DOHH2 (cell line): ENCODE data around the gene PPP1R11.

ENCODE experiments used
- H3F3A ChIP-seq: fragments of 200-600 bp; sonication (generic), shearing (Covaris generic); 2 replicates; pipeline ENCODE4 v1.6.0; 2016; ENCODE audit warnings: antibody characterized with exemption, mild to moderate bottlenecking; ENCODE audit not compliant: control insufficient read depth, insufficient read depth
- H3K27ac ChIP-seq: fragments of 200-600 bp; sonication (generic); 2 replicates; pipeline ENCODE4 v1.5.1; 2014; ENCODE audit warnings: low read depth, mild to moderate bottlenecking, low read length, moderate library complexity
- H3K27me3 ChIP-seq: fragments of 200-600 bp; sonication (generic); 2 replicates; pipeline ENCODE4 v1.6.1; 2014; ENCODE audit warnings: mild to moderate bottlenecking, low read length, mixed read lengths; ENCODE audit not compliant: control insufficient read depth
- H3K36me3 ChIP-seq: fragments of 200-600 bp; sonication (generic); 2 replicates; pipeline ENCODE4 v1.6.1; 2014; ENCODE audit warnings: mild to moderate bottlenecking, low read length, moderate library complexity, mixed read lengths; ENCODE audit not compliant: control insufficient read depth
- H3K4me1 ChIP-seq: fragments of 200-600 bp; sonication (generic); 2 replicates; pipeline ENCODE4 v1.6.1; 2014; ENCODE audit warnings: mild to moderate bottlenecking, low read length, mixed read lengths; ENCODE audit not compliant: control insufficient read depth
- H3K4me2 ChIP-seq: fragments of 200-600 bp; sonication (generic); 2 replicates; pipeline ENCODE4 v1.6.0; 2014; ENCODE audit warnings: mild to moderate bottlenecking, low read length, moderate library complexity
- H3K4me3 ChIP-seq: fragments of 200-600 bp; sonication (generic); 2 replicates; pipeline ENCODE4 v1.5.1; 2014; ENCODE audit warnings: mild to moderate bottlenecking, low read length, mixed read lengths
- H3K79me2 ChIP-seq: fragments of 200-600 bp; sonication (generic); 2 replicates; pipeline ENCODE4 v1.6.1; 2014; ENCODE audit warnings: mild to moderate bottlenecking, low read length, mixed read lengths; ENCODE audit not compliant: control insufficient read depth
- H3K9me2 ChIP-seq: fragments of 200-600 bp; sonication (generic); replicated peaks from 2 replicates; pipeline ENCODE4 v1.6.1; 2014; ENCODE audit warnings: mild to moderate bottlenecking, low read length, mixed read lengths; ENCODE audit not compliant: control insufficient read depth
- H3K9me3 ChIP-seq: fragments of 200-600 bp; sonication (generic); 2 replicates; pipeline ENCODE4 v1.6.1; 2014; ENCODE audit warnings: antibody characterized with exemption, low read length, mixed read lengths; ENCODE audit not compliant: control insufficient read depth, insufficient read depth
- H4K20me1 ChIP-seq: fragments of 200-600 bp; sonication (generic); 2 replicates; pipeline ENCODE4 v1.6.0; 2014; ENCODE audit warnings: low read depth, mild to moderate bottlenecking, antibody characterized with exemption, low read length, moderate library complexity; ENCODE audit not compliant: control insufficient read depth, insufficient read depth
- CTCF ChIP-seq: fragments of 200-600 bp; sonication (generic); IDR thresholded peaks from one replicate; pipeline ENCODE4 v1.5.1; 2014; ENCODE audit warnings: antibody characterized with exemption, mild to moderate bottlenecking, low read depth, low read length; ENCODE audit not compliant: poor library complexity, severe bottlenecking
- EZH2phosphoT487 ChIP-seq: fragments of 200-600 bp; sonication (generic); IDR thresholded peaks from 2 replicates; pipeline ENCODE4 v1.6.1; 2017; ENCODE audit warnings: borderline replicate concordance, mild to moderate bottlenecking, antibody characterized with exemption, low read length, moderate library complexity, mixed read lengths

The PPP1R11 gene

DNA sequence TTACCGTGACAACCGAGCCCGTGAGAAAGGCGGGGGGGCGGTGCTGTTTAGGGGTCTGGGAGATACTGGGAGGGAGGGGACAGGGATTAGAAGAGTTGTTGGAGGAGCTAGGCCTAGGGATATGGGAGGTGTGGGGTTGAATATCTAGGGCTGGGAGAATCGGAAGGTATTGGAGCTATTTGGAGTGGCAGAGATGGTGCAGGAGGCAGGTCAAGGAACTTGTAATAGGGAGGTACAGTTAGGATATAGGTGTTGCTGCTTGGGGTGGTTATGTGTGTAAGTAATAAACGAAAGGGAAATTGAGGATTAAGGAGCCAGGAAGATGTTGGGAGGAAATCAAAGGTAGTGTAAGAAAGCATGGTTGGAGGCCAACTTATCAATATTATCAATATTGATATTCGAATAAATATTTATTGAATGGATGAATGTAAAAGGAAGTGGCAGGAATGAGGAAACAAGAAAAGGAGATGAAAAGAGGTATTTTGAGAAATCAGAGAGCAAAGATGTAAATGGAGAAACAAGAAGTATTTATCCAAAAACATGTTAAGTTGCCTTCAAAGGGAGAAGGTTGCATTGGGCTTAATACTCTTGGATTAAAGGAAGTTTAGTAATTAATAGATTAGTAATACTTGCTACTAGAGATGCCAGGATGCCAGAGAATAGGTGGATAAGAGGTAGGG, 602 bp downstream of the PPP1R11 start:
- Histone ChIP-seq H3K4me3 (peak overlapping the region; percentile 95), H3K9me2 (no peaks in the 10 kb centered on the region), H4K20me1 (no peaks in the 10 kb centered on the region), H3K4me1 (peaks cover 26% of the 10 kb centered on the region), H3F3A (peaks cover 4% of the 10 kb centered on the region; the same call in 1 of the 2 replicates), H3K4me2 (peak overlapping the region; percentile 89), H3K27ac (peak overlapping the region; percentile 54), H3K79me2 (peaks cover 26% of the 10 kb centered on the region), H3K27me3 (no peaks in the 10 kb centered on the region), H3K36me3 (peaks cover 30% of the 10 kb centered on the region), H3K9me3 (no peaks in the 10 kb centered on the region)
- TF ChIP-seq EZH2phosphoT487: no peak
- no peak for TF ChIP-seq CTCF

DNA sequence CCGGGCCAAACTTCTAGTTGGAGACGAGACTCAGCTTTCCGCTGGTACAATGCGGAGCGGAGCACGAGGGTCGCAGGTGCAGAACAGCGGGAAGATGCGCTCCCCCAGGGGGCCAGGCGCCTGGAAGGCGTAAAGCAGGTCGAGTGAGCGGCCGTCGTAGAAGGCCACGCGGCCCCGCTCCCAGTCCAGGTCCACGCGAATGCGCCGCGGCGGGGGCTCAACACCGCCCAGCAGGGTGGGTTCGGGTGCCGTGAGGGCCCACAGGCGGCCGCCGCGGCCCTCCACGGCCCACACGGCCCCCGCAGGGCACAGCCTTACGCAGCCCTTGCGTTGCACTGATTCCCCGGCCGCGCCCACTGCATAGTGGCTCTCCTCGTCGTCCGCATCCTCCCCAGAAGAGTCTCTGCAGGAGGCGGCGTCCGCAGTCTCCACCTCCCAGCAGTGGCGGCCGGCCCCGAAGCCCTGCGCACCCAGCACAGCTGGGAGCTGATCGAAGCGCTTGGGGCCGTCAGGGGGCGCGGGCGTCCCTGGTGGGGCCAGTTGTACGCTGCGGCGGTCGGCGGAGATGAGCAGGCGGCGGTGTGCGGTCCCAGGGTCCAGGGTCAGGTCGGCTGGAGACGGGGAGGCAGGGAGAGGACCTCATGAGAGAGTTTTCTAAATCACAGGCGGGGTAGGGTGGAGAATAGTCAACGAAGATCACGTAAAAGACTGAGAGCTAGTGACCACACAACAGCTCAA, 4.3 kb downstream of the PPP1R11 start:
- no peak overlapping the region for H3K27ac ChIP-seq
- no peaks in the 10 kb centered on the region for H3K9me3 ChIP-seq
- no peak for TF ChIP-seq CTCF
- no peak for TF ChIP-seq EZH2phosphoT487
- H3K79me2 ChIP-seq: peaks cover 16% of the 10 kb centered on the region
- H3K9me2 ChIP-seq: no peaks in the 10 kb centered on the region
- H3K4me3 ChIP-seq: no peak overlapping the region
- H4K20me1 ChIP-seq: no peaks in the 10 kb centered on the region
- H3K36me3 ChIP-seq: peaks cover 12% of the 10 kb centered on the region
- H3K4me1 ChIP-seq: peaks cover 10% of the 10 kb centered on the region
- H3K27me3 ChIP-seq: peaks cover 12% of the 10 kb centered on the region; the same call in 1 of the 2 replicates
- no peak overlapping the region for H3K4me2 ChIP-seq
- no peaks in the 10 kb centered on the region for H3F3A ChIP-seq

DNA sequence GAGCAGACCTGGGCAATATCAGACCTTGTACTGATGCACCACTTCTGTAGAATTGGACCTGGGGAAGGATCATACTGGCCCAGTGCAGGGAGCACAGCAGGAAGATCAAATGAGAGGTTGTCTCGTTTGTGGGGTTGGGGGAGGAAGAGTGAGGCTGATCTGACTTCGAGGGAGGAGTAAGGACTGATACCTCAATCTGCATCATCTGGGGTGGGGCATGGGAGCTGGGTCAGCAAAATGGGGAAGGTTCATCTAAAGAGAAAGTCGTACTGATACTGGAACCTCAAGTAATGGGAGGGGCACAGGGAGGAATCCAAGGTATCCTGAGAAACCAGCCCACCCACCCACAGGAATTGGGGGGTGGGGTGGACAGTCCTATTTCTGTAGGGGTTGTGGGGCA, 4.9 kb downstream of the PPP1R11 start:
- no peaks in the 10 kb centered on the region for H3K9me2 ChIP-seq
- H3K4me1 ChIP-seq: peaks cover 8% of the 10 kb centered on the region
- no peak for TF ChIP-seq CTCF
- TF ChIP-seq EZH2phosphoT487: no peak
- no peaks in the 10 kb centered on the region for H4K20me1 ChIP-seq
- H3F3A ChIP-seq: no peaks in the 10 kb centered on the region
- H3K4me3 ChIP-seq: no peak overlapping the region
- no peak overlapping the region for H3K4me2 ChIP-seq
- H3K9me3 ChIP-seq: no peaks in the 10 kb centered on the region
- no peak overlapping the region for H3K27ac ChIP-seq
- peaks cover 12% of the 10 kb centered on the region for H3K36me3 ChIP-seq
- H3K27me3 ChIP-seq: peaks cover 17% of the 10 kb centered on the region; the same call in 1 of the 2 replicates
- H3K79me2 ChIP-seq: peaks cover 16% of the 10 kb centered on the region
